ENCODE results near the gene NCDN.

Gene NCDN

GRCh38 chr1:35605867-35606182 lies 48.2 kb downstream of the NCDN start:
- DNase-seq = no peak
- Histone ChIP-seq H3K36me3 (ENCODE audit: control insufficient read depth in 4 of 4, insufficient read depth in 4 of 4, low read length in 3 of 4) (peaks cover 13 to 81% (median 53%) of the 10 kb centered on the region in 4 experiments), H3K9me3 (ENCODE audit: control extremely low read depth in 1 of 5, control insufficient read depth in 4 of 5, insufficient read depth in 2 of 5, low read depth in 1 of 5, low read length in 4 of 5) (no peaks in the 10 kb centered on the region), H3K27me3 (replicated peaks in 2 of 5; ENCODE audit: control insufficient read depth in 4 of 5, insufficient read depth in 5 of 5, low read length in 4 of 5) (no peaks in the 10 kb centered on the region), H3K27ac (ENCODE audit: insufficient read depth in 1 of 2, low read depth in 1 of 2, low read length in 2 of 2, poor library complexity in 1 of 2, severe bottlenecking in 2 of 2) (no peak overlapping the region), H3K4me1 (ENCODE audit: control extremely low read depth in 1 of 4, control insufficient read depth in 4 of 4, insufficient read depth in 4 of 4, low read length in 3 of 4) (no peaks in the 10 kb centered on the region), H3K4me3 (ENCODE audit: control insufficient read depth in 1 of 7, extremely low read depth in 1 of 7, insufficient read depth in 4 of 7, low read depth in 2 of 7, low read length in 6 of 7) (no peak overlapping the region)
- POLR2A ChIA-PET = interaction anchor here (0.6 kb wide), 1 partner anchor 712 kb away, joined by 4 read pairs; no protein-coding TSS in a partner anchor
- WGBS (ENCODE audit: insufficient coverage) = 100% methylated on average over 3 of the region's 4 CpGs
- CTCF ChIA-PET = interaction anchor here (0.7 to 1.4 kb wide), 3 partner anchors 11 to 110 kb away, joined by 3 to 4 read pairs (median 3); no protein-coding TSS in a partner anchor

- POLR2A ChIA-PET = no interaction called here
- no peak overlapping the region for H3K4me3 ChIP-seq (ENCODE audit: control insufficient read depth in 1 of 7, extremely low read depth in 1 of 7, insufficient read depth in 4 of 7, low read depth in 2 of 7, low read length in 6 of 7)
- H3K27ac ChIP-seq (ENCODE audit: insufficient read depth in 1 of 2, low read depth in 1 of 2, low read length in 2 of 2, poor library complexity in 1 of 2, severe bottlenecking in 2 of 2) = no peak overlapping the region
- H3K4me1 ChIP-seq (ENCODE audit: control extremely low read depth in 1 of 4, control insufficient read depth in 4 of 4, insufficient read depth in 4 of 4, low read length in 3 of 4) = no peaks in the 10 kb centered on the region
- 100% methylated on average over 5 of the region's 7 CpGs for WGBS (ENCODE audit: insufficient coverage)
- H3K9me3 ChIP-seq (ENCODE audit: control extremely low read depth in 1 of 5, control insufficient read depth in 4 of 5, insufficient read depth in 2 of 5, low read depth in 1 of 5, low read length in 4 of 5) = no peaks in the 10 kb centered on the region
- CTCF ChIA-PET = interaction anchor here (1.7 kb wide), 1 partner anchor 43 kb away, joined by 6 read pairs; no protein-coding TSS in a partner anchor
- DNase-seq = no peak
- H3K36me3 ChIP-seq (ENCODE audit: control insufficient read depth in 4 of 4, insufficient read depth in 4 of 4, low read length in 3 of 4) = peaks cover 26 to 76% (median 50%) of the 10 kb centered on the region in 4 experiments
- H3K27me3 ChIP-seq (replicated peaks in 2 of 5; ENCODE audit: control insufficient read depth in 4 of 5, insufficient read depth in 5 of 5, low read length in 4 of 5) = no peaks in the 10 kb centered on the region
Observed at GRCh38 chr1:35611655-35612054, 54.1 kb downstream of the NCDN start.

- Histone ChIP-seq H3K27me3 (replicated peaks in 2 of 5; ENCODE audit: control insufficient read depth in 4 of 5, insufficient read depth in 5 of 5, low read length in 4 of 5) (no peaks in the 10 kb centered on the region), H3K4me1 (ENCODE audit: control extremely low read depth in 1 of 4, control insufficient read depth in 4 of 4, insufficient read depth in 4 of 4, low read length in 3 of 4) (no peaks in the 10 kb centered on the region), H3K4me3 (ENCODE audit: control insufficient read depth in 1 of 7, extremely low read depth in 1 of 7, insufficient read depth in 4 of 7, low read depth in 2 of 7, low read length in 6 of 7) (no peak overlapping the region), H3K9me3 (ENCODE audit: control extremely low read depth in 1 of 5, control insufficient read depth in 4 of 5, insufficient read depth in 2 of 5, low read depth in 1 of 5, low read length in 4 of 5) (no peaks in the 10 kb centered on the region), H3K27ac (ENCODE audit: insufficient read depth in 1 of 2, low read depth in 1 of 2, low read length in 2 of 2, poor library complexity in 1 of 2, severe bottlenecking in 2 of 2) (no peak overlapping the region), H3K36me3 (ENCODE audit: control insufficient read depth in 4 of 4, insufficient read depth in 4 of 4, low read length in 3 of 4) (peaks cover 13 to 56% (median 41%) of the 10 kb centered on the region in 4 experiments)
- WGBS (ENCODE audit: insufficient coverage) = 96% methylated on average over 7 of the region's 8 CpGs
- DNase-seq = no peak
- POLR2A ChIA-PET = no interaction called here
- CTCF ChIA-PET = interaction anchor here (1.1 kb wide), 1 partner anchor 16 kb away, joined by 3 read pairs; no protein-coding TSS in a partner anchor
Observed at GRCh38 chr1:35615440-35615839, 57.8 kb downstream of the NCDN start.

Data from common myeloid progenitor, CD34-positive (primary cell).